ENCODE results near the gene TOR1A.

Gene TOR1A

GRCh38 chr9:129781981-129782380 lies 42.0 kb downstream of the TOR1A start:
- no peak for TF ChIP-seq CTCF (IDR thresholded peaks at IDR 0.05)
- H3K4me3 ChIP-seq (ENCODE audit: low read depth, low read length) = no peak overlapping the region
- no peak overlapping the region for H3K9ac ChIP-seq
- H3K79me2 ChIP-seq = no peaks in the 10 kb centered on the region
- H3K4me2 ChIP-seq (ENCODE audit: low read length) = no peak overlapping the region
- no peaks in the 10 kb centered on the region for H3K36me3 ChIP-seq (ENCODE audit: control insufficient read depth, insufficient read depth, low read length)
- no peak overlapping the region for H2AFZ ChIP-seq
- no peak overlapping the region for H3K27ac ChIP-seq
- no peaks in the 10 kb centered on the region for H3K9me3 ChIP-seq (ENCODE audit: control insufficient read depth, low read length)
- no peaks in the 10 kb centered on the region for H3K4me1 ChIP-seq
- H3K27me3 ChIP-seq (ENCODE audit: control insufficient read depth, insufficient read depth, low read length) = no peaks in the 10 kb centered on the region

- no peaks in the 10 kb centered on the region for H3K27me3 ChIP-seq (ENCODE audit: control insufficient read depth, insufficient read depth, low read length)
- H2AFZ ChIP-seq = no peak overlapping the region
- no peak overlapping the region for H3K9ac ChIP-seq
- no peak overlapping the region for H3K4me3 ChIP-seq (ENCODE audit: low read depth, low read length)
- H3K4me2 ChIP-seq (ENCODE audit: low read length) = no peak overlapping the region
- TF ChIP-seq CTCF (IDR thresholded peaks at IDR 0.05) = no peak
- H3K9me3 ChIP-seq (ENCODE audit: control insufficient read depth, low read length) = no peaks in the 10 kb centered on the region
- no peaks in the 10 kb centered on the region for H3K36me3 ChIP-seq (ENCODE audit: control insufficient read depth, insufficient read depth, low read length)
- H3K79me2 ChIP-seq = no peaks in the 10 kb centered on the region
- H3K4me1 ChIP-seq = no peaks in the 10 kb centered on the region
- H3K27ac ChIP-seq = no peak overlapping the region
Measured at GRCh38 chr9:129781131-129781530, 42.8 kb downstream of the TOR1A start.

- Histone ChIP-seq H2AFZ (no peak overlapping the region), H3K36me3 (ENCODE audit: control insufficient read depth, insufficient read depth, low read length) (no peaks in the 10 kb centered on the region), H3K9me3 (ENCODE audit: control insufficient read depth, low read length) (no peaks in the 10 kb centered on the region), H3K4me2 (ENCODE audit: low read length) (no peak overlapping the region), H3K27me3 (ENCODE audit: control insufficient read depth, insufficient read depth, low read length) (no peaks in the 10 kb centered on the region), H3K79me2 (no peaks in the 10 kb centered on the region), H3K4me3 (ENCODE audit: low read depth, low read length) (no peak overlapping the region), H3K9ac (no peak overlapping the region), H3K27ac (no peak overlapping the region), H3K4me1 (no peaks in the 10 kb centered on the region)
- no peak for TF ChIP-seq CTCF (IDR thresholded peaks at IDR 0.05)
Measured at GRCh38 chr9:129779560-129780190, 44.3 kb downstream of the TOR1A start.

- TF ChIP-seq CTCF (IDR thresholded peaks at IDR 0.05) = no peak
- Histone ChIP-seq H3K79me2 (no peaks in the 10 kb centered on the region), H3K4me3 (ENCODE audit: low read depth, low read length) (no peak overlapping the region), H3K4me2 (ENCODE audit: low read length) (no peak overlapping the region), H3K9me3 (ENCODE audit: control insufficient read depth, low read length) (no peaks in the 10 kb centered on the region), H3K27ac (no peak overlapping the region), H3K4me1 (no peaks in the 10 kb centered on the region), H2AFZ (no peak overlapping the region), H3K27me3 (ENCODE audit: control insufficient read depth, insufficient read depth, low read length) (no peaks in the 10 kb centered on the region), H3K36me3 (ENCODE audit: control insufficient read depth, insufficient read depth, low read length) (no peaks in the 10 kb centered on the region), H3K9ac (no peak overlapping the region)
Measured at GRCh38 chr9:129778469-129778868, 45.5 kb downstream of the TOR1A start.

- Histone ChIP-seq H3K9me3 (ENCODE audit: control insufficient read depth, low read length) (no peaks in the 10 kb centered on the region), H3K4me1 (no peaks in the 10 kb centered on the region), H3K27ac (no peak overlapping the region), H2AFZ (no peak overlapping the region), H3K4me3 (ENCODE audit: low read depth, low read length) (no peak overlapping the region), H3K27me3 (ENCODE audit: control insufficient read depth, insufficient read depth, low read length) (no peaks in the 10 kb centered on the region), H3K36me3 (ENCODE audit: control insufficient read depth, insufficient read depth, low read length) (no peaks in the 10 kb centered on the region), H3K79me2 (no peaks in the 10 kb centered on the region), H3K4me2 (ENCODE audit: low read length) (no peak overlapping the region), H3K9ac (no peak overlapping the region)
- no peak for TF ChIP-seq CTCF (IDR thresholded peaks at IDR 0.05)
Measured at GRCh38 chr9:129777769-129778130, 46.2 kb downstream of the TOR1A start.

Data from parathyroid adenoma (tissue), 2 donors.